ENCODE measurements around the gene KCNK6. TPM values are rescaled to one million over a fixed set of nuclear protein-coding genes. Genes with fewer than 3 reads are reported as not detected.

KCNK6 gene
- total and polyA plus RNA-seq, 2 of the 8 experiments (the other 6 are each of a cell fraction or from before 2014, with no cell fraction given) = 10.6 to 13.3 TPM

- Histone ChIP-seq H3K79me1 (ENCODE audit: low read depth, low read length) (peaks cover 7% of the 10 kb centered on the region), H2BK120ac (replicated peaks; ENCODE audit: low read depth, low read length) (no peak overlapping the region), H4K8ac (ENCODE audit: extremely low read depth, insufficient read depth, low read length) (no peak overlapping the region), H2BK5ac (ENCODE audit: low read depth, low read length) (no peak overlapping the region), H3K4ac (replicated peaks; ENCODE audit: insufficient read length, low read depth, low read length) (no peak overlapping the region), H2BK20ac (ENCODE audit: low read length) (no peak overlapping the region), H2BK12ac (ENCODE audit: low read depth, low read length) (no peak overlapping the region), H2AK5ac (ENCODE audit: low read depth, low read length) (no peak overlapping the region), H3K18ac (ENCODE audit: extremely low read depth, low read length) (no peak overlapping the region), H3K23ac (ENCODE audit: insufficient read length) (no peak overlapping the region), H4K5ac (ENCODE audit: insufficient read length, low read depth, low read length) (no peak overlapping the region), H2AFZ (ENCODE audit: low read length) (no peak overlapping the region), H3K27me3 (replicated peaks in 1 of 4; ENCODE audit: control insufficient read depth in 3 of 4, extremely low read depth in 1 of 4, insufficient read depth in 3 of 4, low read length in 3 of 4) (no peaks in the 10 kb centered on the region; a peak in 1 of 7 replicates), H4K91ac (replicated peaks; ENCODE audit: insufficient read length, low read length) (no peak overlapping the region), H4K20me1 (replicated peaks in 1 of 2; ENCODE audit: control insufficient read depth in 1 of 2, insufficient read depth in 2 of 2, low read length in 2 of 2) (peaks cover 4 to 16% of the 10 kb centered on the region in 2 experiments), H3K4me2 (ENCODE audit: insufficient read depth in 1 of 2, low read depth in 2 of 2, low read length in 2 of 2) (no peak overlapping the region), H3K9me3 (ENCODE audit: insufficient read depth in 2 of 2, low read depth in 1 of 2, low read length in 1 of 2) (no peaks in the 10 kb centered on the region), H3K56ac (replicated peaks; ENCODE audit: insufficient read length, low read depth, low read length) (no peak overlapping the region), H3K4me1 (replicated peaks in 1 of 4; ENCODE audit: control insufficient read depth in 3 of 4, insufficient read depth in 4 of 4, low read length in 3 of 4) (peaks cover 0 to 14% (median 4%) of the 10 kb centered on the region in 4 experiments; a peak in 4 of 7 replicates), H3K14ac (ENCODE audit: insufficient read length) (no peak overlapping the region), H3K9ac (replicated peaks in 1 of 4; ENCODE audit: extremely low read depth in 1 of 4, low read depth in 3 of 4, low read length in 3 of 4) (no peak overlapping the region), H3K23me2 (ENCODE audit: low read depth, low read length) (peaks cover 12% of the 10 kb centered on the region; the same call in 1 of the 2 replicates), H2BK15ac (ENCODE audit: low read length) (no peak overlapping the region), H3K79me2 (ENCODE audit: control insufficient read depth in 1 of 2, insufficient read depth in 2 of 2, low read length in 2 of 2) (peaks cover 0 to 3% of the 10 kb centered on the region in 2 experiments; a peak in 1 of 4 replicates), H3K4me3 (ENCODE audit: extremely low read depth in 1 of 4, insufficient read depth in 2 of 4, low read depth in 3 of 4, low read length in 4 of 4) (no peak overlapping the region), H3K36me3 (ENCODE audit: control insufficient read depth in 2 of 4, insufficient read depth in 4 of 4, low read length in 3 of 4) (peaks cover 0 to 18% (median 9%) of the 10 kb centered on the region in 4 experiments; a peak in 5 of 8 replicates), H3K27ac (ENCODE audit: low read depth, low read length) (no peak overlapping the region)
- CTCF ChIA-PET (ENCODE audit: partially characterized antibody) = interaction anchor here (0.6 to 1.5 kb wide), 3 partner anchors 28 to 81 kb away, joined by 3 read pairs; no protein-coding TSS in a partner anchor
- POLR2A ChIA-PET (ENCODE audit: partially characterized antibody) = interaction anchor here (0.6 to 5.0 kb wide), 3 partner anchors 12 to 25 kb away, joined by 3 to 34 read pairs (median 3); no protein-coding TSS in a partner anchor
- WGBS, 2 experiments (ENCODE audit: extremely low coverage in 1 of 2, insufficient coverage in 1 of 2, insufficient read length in 1 of 2, insufficient replicate concordance in 2 of 2, low coverage in 1 of 2, low lambda C conversion rate in 2 of 2, missing lambda C conversion rate in 1 of 2) = 94% methylated on average over 3 of the region's 3 CpGs; no CpG with 5 or more reads in 1 of the 2 experiments
- DNase-seq (ENCODE audit: low read depth in 1 of 2, low spot score in 2 of 2) (no peak), FAIRE-seq (no peak)
- TF ChIP-seq KDM1A (IDR thresholded peaks at IDR 0.05; ENCODE audit: borderline replicate concordance, low read length) (no peak), POU5F1 (IDR thresholded peaks at IDR 0.05; ENCODE audit: low read depth, low read length) (no peak), MAFK (IDR thresholded peaks at IDR 0.05; ENCODE audit: low read depth, low read length) (no peak), SRF (IDR thresholded peaks at IDR 0.05; ENCODE audit: low read depth, low read length) (no peak), E2F6 (IDR thresholded peaks at IDR 0.05) (no peak), TAF7 (optimal IDR thresholded peaks at IDR 0.05; ENCODE audit: borderline replicate concordance, low read depth, low read length) (no peak), SUZ12 (IDR thresholded peaks at IDR 0.05; ENCODE audit: low read length) (no peak), JUN (IDR thresholded peaks at IDR 0.05; ENCODE audit: low read depth, low read length) (no peak), PHF8 (conservative IDR thresholded peaks at IDR 0.05; ENCODE audit: low read depth, low read length) (no peak)
Observed at GRCh38 chr19:38306236-38306635, 13.4 kb upstream of the KCNK6 start.

Measured in H1 (cell line).